ENCODE measurements around the gene CDHR4. TPM values are rescaled to one million over a fixed set of nuclear protein-coding genes. Genes with fewer than 3 reads are reported as not detected.

Gene CDHR4
- total and polyA plus RNA-seq, 2 of the 8 experiments (the other 6 are each of a cell fraction or from before 2014, with no cell fraction given): 0.50 to 0.60 TPM

GRCh38 chr3:49807431-49808114, 7.9 kb upstream of the CDHR4 start:
- ChIA-PET POLR2A (ENCODE audit: partially characterized antibody) (interaction anchor here (1.5 to 6.2 kb wide), 4 partner anchors 12 to 89 kb away, joined by 3 to 16 read pairs (median 7); no protein-coding TSS in a partner anchor), CTCF (ENCODE audit: partially characterized antibody) (interaction anchor here (0.6 to 17.0 kb wide), 6 partner anchors 9 to 93 kb away, joined by 3 to 266 read pairs (median 4); partner anchors contain the start of gene UBA7)
- no peak overlapping the region for H4K8ac ChIP-seq (ENCODE audit: extremely low read depth, insufficient read depth, low read length)
- H3K14ac ChIP-seq (ENCODE audit: insufficient read length): no peak overlapping the region
- H2AFZ ChIP-seq (ENCODE audit: low read length): no peak overlapping the region
- WGBS, 2 experiments (ENCODE audit: extremely low coverage in 1 of 2, insufficient coverage in 1 of 2, insufficient read length in 1 of 2, insufficient replicate concordance in 2 of 2, low coverage in 1 of 2, low lambda C conversion rate in 2 of 2, missing lambda C conversion rate in 1 of 2): 86% methylated on average over 13 of the region's 13 CpGs; no CpG with 5 or more reads in 1 of the 2 experiments
- no peaks in the 10 kb centered on the region for H3K79me1 ChIP-seq (ENCODE audit: low read depth, low read length)
- no peaks in the 10 kb centered on the region for H3K79me2 ChIP-seq (ENCODE audit: control insufficient read depth in 1 of 2, insufficient read depth in 2 of 2, low read length in 2 of 2)
- no peak overlapping the region for H3K4me2 ChIP-seq (ENCODE audit: insufficient read depth in 1 of 2, low read depth in 2 of 2, low read length in 2 of 2)
- H3K4me1 ChIP-seq (replicated peaks in 1 of 4; ENCODE audit: control insufficient read depth in 3 of 4, insufficient read depth in 4 of 4, low read length in 3 of 4): peaks cover 0 to 25% (median 21%) of the 10 kb centered on the region in 4 experiments; a peak in 6 of 7 replicates
- H3K23me2 ChIP-seq (ENCODE audit: low read depth, low read length): peaks cover 7% of the 10 kb centered on the region; the same call in 1 of the 2 replicates
- peak overlapping the region; percentile 66 for H4K91ac ChIP-seq (replicated peaks; ENCODE audit: insufficient read length, low read length)
- no peak overlapping the region for H3K4me3 ChIP-seq (ENCODE audit: extremely low read depth in 1 of 4, insufficient read depth in 2 of 4, low read depth in 3 of 4, low read length in 4 of 4)
- H3K27me3 ChIP-seq (replicated peaks in 1 of 4; ENCODE audit: control insufficient read depth in 3 of 4, extremely low read depth in 1 of 4, insufficient read depth in 3 of 4, low read length in 3 of 4): peaks cover 0 to 16% (median 9%) of the 10 kb centered on the region in 4 experiments; a peak in 5 of 7 replicates
- no peak overlapping the region for H3K23ac ChIP-seq (ENCODE audit: insufficient read length)
- H2BK5ac ChIP-seq (ENCODE audit: low read depth, low read length): peak overlapping the region; percentile 39; the same call in 1 of the 2 replicates
- no peak overlapping the region for H3K4ac ChIP-seq (replicated peaks; ENCODE audit: insufficient read length, low read depth, low read length)
- FAIRE-seq (no peak), DNase-seq (ENCODE audit: low read depth in 1 of 2, low spot score in 2 of 2) (no peak)
- H3K9ac ChIP-seq (replicated peaks in 1 of 4; ENCODE audit: extremely low read depth in 1 of 4, low read depth in 3 of 4, low read length in 3 of 4): no peak overlapping the region
- no peak overlapping the region; the same call in 1 of the 2 replicates for H3K18ac ChIP-seq (ENCODE audit: extremely low read depth, low read length)
- H2BK20ac ChIP-seq (ENCODE audit: low read length): peak overlapping the region; percentile 48; the same call in 1 of the 2 replicates
- no peaks in the 10 kb centered on the region for H3K9me3 ChIP-seq (ENCODE audit: insufficient read depth in 2 of 2, low read depth in 1 of 2, low read length in 1 of 2)
- H2BK120ac ChIP-seq (replicated peaks; ENCODE audit: low read depth, low read length): no peak overlapping the region
- no peak overlapping the region for H2BK15ac ChIP-seq (ENCODE audit: low read length)
- no peak overlapping the region for H4K5ac ChIP-seq (ENCODE audit: insufficient read length, low read depth, low read length)
- no peak overlapping the region for H3K27ac ChIP-seq (ENCODE audit: low read depth, low read length)
- H4K20me1 ChIP-seq (replicated peaks in 1 of 2; ENCODE audit: control insufficient read depth in 1 of 2, insufficient read depth in 2 of 2, low read length in 2 of 2): no peaks in the 10 kb centered on the region
- no peak overlapping the region for H2AK5ac ChIP-seq (ENCODE audit: low read depth, low read length)
- H3K56ac ChIP-seq (replicated peaks; ENCODE audit: insufficient read length, low read depth, low read length): no peak overlapping the region
- no peaks in the 10 kb centered on the region for H3K36me3 ChIP-seq (ENCODE audit: control insufficient read depth in 2 of 4, insufficient read depth in 4 of 4, low read length in 3 of 4)
- TF ChIP-seq BACH1 (IDR thresholded peaks at IDR 0.05; ENCODE audit: low read length) (no peak), SUZ12 (IDR thresholded peaks at IDR 0.05; ENCODE audit: low read length) (no peak), TCF12 (IDR thresholded peaks at IDR 0.05; ENCODE audit: low read depth, low read length) (no peak)
- peak overlapping the region; percentile 39; the same call in 1 of the 2 replicates for H2BK12ac ChIP-seq (ENCODE audit: low read depth, low read length)
